ENCODE results near the gene FAM120AOS. TPM values are rescaled to one million over a fixed set of nuclear protein-coding genes. Genes with fewer than 3 reads are reported as not detected.

The FAM120AOS gene
- total RNA-seq, 1 experiment from 2014 or later: 53.6 TPM

DNA sequence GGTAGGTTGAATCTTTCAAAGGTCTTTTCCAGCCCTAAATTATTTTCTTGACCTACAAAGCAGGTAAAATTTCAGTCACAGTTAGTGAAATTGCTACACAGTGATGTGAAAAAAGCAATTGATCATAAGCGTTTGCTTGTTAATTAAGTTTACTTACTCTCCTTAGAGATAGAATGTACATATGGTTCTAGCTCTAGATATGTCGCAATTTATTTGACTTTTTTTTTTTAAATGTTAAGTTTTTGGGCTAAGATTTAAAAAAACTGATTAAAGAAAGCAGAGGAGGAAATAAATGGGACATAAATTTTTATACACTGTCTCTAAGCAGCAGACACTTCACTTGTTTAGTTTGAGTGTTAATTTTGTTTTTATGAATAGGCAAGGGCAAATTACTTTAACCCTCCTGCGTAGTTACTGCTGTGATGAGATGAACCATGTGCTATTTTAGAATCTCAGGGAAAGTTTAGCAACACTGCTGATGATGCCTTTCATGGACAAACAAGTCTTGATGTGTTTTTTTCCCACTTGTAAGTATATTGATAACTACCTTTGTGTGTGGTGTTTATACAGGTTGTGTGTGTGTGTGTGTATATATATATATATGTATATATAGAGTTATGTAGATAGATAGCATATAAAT, 38.3 kb upstream of the FAM120AOS start:
- Histone ChIP-seq H3K56ac (ENCODE audit: insufficient read length, low read depth, low read length) (no peak overlapping the region), H3K79me2 (ENCODE audit: insufficient read depth, low read length) (no peaks in the 10 kb centered on the region), H3K4me2 (ENCODE audit: insufficient read depth, insufficient read length, low read length) (no peak overlapping the region), H3K4me1 (ENCODE audit: insufficient read depth, low read length) (no peaks in the 10 kb centered on the region), H3K23ac (ENCODE audit: insufficient read length, low read depth, low read length) (no peak overlapping the region), H3K79me1 (ENCODE audit: insufficient read depth, low read depth, low read length, poor library complexity, severe bottlenecking) (peaks cover 3% of the 10 kb centered on the region), H2AFZ (ENCODE audit: low read length) (no peak overlapping the region), H3K18ac (ENCODE audit: insufficient read length, low read depth, low read length) (no peak overlapping the region), H3K4ac (ENCODE audit: low read depth, low read length) (no peak overlapping the region), H3K9me3 (ENCODE audit: control insufficient read depth, low read depth, low read length) (no peaks in the 10 kb centered on the region), H2AK5ac (ENCODE audit: insufficient read length, low read length) (no peak overlapping the region), H3K27me3 (ENCODE audit: insufficient read depth, low read length) (no peaks in the 10 kb centered on the region), H3K14ac (ENCODE audit: insufficient read depth, low read length) (no peak overlapping the region), H4K8ac (replicated peaks; ENCODE audit: insufficient read length, low read depth, low read length) (no peak overlapping the region), H2BK20ac (ENCODE audit: low read depth, low read length, poor library complexity, severe bottlenecking) (no peak overlapping the region), H2BK5ac (ENCODE audit: insufficient read length, low read length) (no peak overlapping the region), H3K23me2 (ENCODE audit: insufficient read length, low read depth, low read length, poor library complexity, severe bottlenecking) (no peaks in the 10 kb centered on the region), H3K27ac (ENCODE audit: insufficient read length, low read depth, low read length) (no peak overlapping the region), H4K5ac (ENCODE audit: insufficient read length, low read depth, low read length) (no peak overlapping the region), H4K20me1 (ENCODE audit: control insufficient read depth, insufficient read depth, insufficient read length) (peaks cover 2% of the 10 kb centered on the region), H2BK12ac (ENCODE audit: insufficient read length, low read depth, low read length) (no peak overlapping the region), H2BK15ac (ENCODE audit: low read depth, low read length) (no peak overlapping the region), H3K9ac (ENCODE audit: extremely low read depth, insufficient read length, low read length) (no peak overlapping the region), H3T11ph (ENCODE audit: low read length) (no peak overlapping the region), H4K91ac (ENCODE audit: insufficient read length, low read depth, low read length) (no peak overlapping the region), H2BK120ac (ENCODE audit: low read depth, low read length, poor library complexity, severe bottlenecking) (no peak overlapping the region)
- DNase-seq: no peak
- H3K27me3 Mint-ChIP-seq (ENCODE audit: low read depth): no peaks in the 10 kb centered on the region
- H3K9me3 Mint-ChIP-seq: no peaks in the 10 kb centered on the region
- peaks cover 0 to 5% of the 10 kb centered on the region in 2 experiments; a peak in 1 of 4 replicates for H3K4me1 Mint-ChIP-seq
- WGBS (ENCODE audit: extremely low coverage, insufficient read length, low lambda C conversion rate): no CpG with 5 or more reads among the region's 3 CpGs
- H3K27ac Mint-ChIP-seq: no peak overlapping the region
- TF ChIP-seq, protein P1, sequence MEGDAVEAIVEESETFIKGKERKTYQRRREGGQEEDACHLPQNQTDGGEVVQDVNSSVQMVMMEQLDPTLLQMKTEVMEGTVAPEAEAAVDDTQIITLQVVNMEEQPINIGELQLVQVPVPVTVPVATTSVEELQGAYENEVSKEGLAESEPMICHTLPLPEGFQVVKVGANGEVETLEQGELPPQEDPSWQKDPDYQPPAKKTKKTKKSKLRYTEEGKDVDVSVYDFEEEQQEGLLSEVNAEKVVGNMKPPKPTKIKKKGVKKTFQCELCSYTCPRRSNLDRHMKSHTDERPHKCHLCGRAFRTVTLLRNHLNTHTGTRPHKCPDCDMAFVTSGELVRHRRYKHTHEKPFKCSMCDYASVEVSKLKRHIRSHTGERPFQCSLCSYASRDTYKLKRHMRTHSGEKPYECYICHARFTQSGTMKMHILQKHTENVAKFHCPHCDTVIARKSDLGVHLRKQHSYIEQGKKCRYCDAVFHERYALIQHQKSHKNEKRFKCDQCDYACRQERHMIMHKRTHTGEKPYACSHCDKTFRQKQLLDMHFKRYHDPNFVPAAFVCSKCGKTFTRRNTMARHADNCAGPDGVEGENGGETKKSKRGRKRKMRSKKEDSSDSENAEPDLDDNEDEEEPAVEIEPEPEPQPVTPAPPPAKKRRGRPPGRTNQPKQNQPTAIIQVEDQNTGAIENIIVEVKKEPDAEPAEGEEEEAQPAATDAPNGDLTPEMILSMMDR (conservative IDR thresholded peaks at IDR 0.05): no peak
- H3K4me3 Mint-ChIP-seq: no peak overlapping the region
- H3K36me3 Mint-ChIP-seq (ENCODE audit: insufficient read depth in 1 of 3, low read depth in 3 of 3): peaks cover 20 to 63% (median 32%) of the 10 kb centered on the region in 3 experiments

All from H9 (cell line).